HG02943 (cell line): ENCODE data around the gene RFC4.
"Not testable (repeated sequence)": the region's sequence is repeated elsewhere in the genome, so short reads cannot be mapped to it uniquely, and the experiment has no call there.

Experiments
- ATAC-seq: cut with Tn5 transposase; IDR thresholded peaks from one replicate; pipeline ENCODE4 v1.9.1; 2021; ENCODE audit warnings: mild to moderate bottlenecking, low read depth, moderate library complexity; ENCODE audit not compliant: unreplicated experiment

The RFC4 gene, protein sequence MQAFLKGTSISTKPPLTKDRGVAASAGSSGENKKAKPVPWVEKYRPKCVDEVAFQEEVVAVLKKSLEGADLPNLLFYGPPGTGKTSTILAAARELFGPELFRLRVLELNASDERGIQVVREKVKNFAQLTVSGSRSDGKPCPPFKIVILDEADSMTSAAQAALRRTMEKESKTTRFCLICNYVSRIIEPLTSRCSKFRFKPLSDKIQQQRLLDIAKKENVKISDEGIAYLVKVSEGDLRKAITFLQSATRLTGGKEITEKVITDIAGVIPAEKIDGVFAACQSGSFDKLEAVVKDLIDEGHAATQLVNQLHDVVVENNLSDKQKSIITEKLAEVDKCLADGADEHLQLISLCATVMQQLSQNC

GRCh38 chr3:186806089-186807055, at the start of gene RFC4:
Gene RFC4, minus strand, starts transcription at chr3:186806482. Its CDS starts 1,769 bp downstream, at chr3:186804713.
- ATAC-seq = peak; percentile 90

GRCh38 chr3:186854954-186855353, 48.7 kb upstream of the RFC4 start:
- no peak for ATAC-seq

DNA sequence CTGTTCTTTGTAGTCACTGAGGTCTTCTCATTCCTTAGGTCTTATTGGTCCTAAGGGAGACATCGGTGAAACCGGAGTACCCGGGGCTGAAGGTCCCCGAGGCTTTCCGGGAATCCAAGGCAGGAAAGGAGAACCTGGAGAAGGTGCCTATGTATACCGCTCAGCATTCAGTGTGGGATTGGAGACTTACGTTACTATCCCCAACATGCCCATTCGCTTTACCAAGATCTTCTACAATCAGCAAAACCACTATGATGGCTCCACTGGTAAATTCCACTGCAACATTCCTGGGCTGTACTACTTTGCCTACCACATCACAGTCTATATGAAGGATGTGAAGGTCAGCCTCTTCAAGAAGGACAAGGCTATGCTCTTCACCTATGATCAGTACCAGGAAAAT, 47.9 kb upstream of the RFC4 start:
- no peak for ATAC-seq

DNA sequence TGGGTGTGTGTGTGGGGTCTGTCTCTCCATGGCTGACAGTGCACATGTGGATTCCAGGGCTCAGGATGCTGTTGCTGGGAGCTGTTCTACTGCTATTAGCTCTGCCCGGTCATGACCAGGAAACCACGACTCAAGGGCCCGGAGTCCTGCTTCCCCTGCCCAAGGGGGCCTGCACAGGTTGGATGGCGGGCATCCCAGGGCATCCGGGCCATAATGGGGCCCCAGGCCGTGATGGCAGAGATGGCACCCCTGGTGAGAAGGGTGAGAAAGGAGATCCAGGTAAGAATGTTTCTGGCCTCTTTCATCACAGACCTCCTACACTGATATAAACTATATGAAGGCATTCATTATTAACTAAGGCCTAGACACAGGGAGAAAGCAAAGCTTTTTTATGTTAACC, 46.7 kb upstream of the RFC4 start:
- ATAC-seq = no peak

GRCh38 chr3:186851835-186852234, 45.6 kb upstream of the RFC4 start:
- ATAC-seq = not testable (repeated sequence)

GRCh38 chr3:186849374-186849975, 43.2 kb upstream of the RFC4 start:
- no peak for ATAC-seq

GRCh38 chr3:186847437-186847836, 41.2 kb upstream of the RFC4 start:
- ATAC-seq = no peak

GRCh38 chr3:186845756-186846155, 39.5 kb upstream of the RFC4 start:
- no peak for ATAC-seq

GRCh38 chr3:186844908-186845307, 38.6 kb upstream of the RFC4 start:
- ATAC-seq = no peak

DNA sequence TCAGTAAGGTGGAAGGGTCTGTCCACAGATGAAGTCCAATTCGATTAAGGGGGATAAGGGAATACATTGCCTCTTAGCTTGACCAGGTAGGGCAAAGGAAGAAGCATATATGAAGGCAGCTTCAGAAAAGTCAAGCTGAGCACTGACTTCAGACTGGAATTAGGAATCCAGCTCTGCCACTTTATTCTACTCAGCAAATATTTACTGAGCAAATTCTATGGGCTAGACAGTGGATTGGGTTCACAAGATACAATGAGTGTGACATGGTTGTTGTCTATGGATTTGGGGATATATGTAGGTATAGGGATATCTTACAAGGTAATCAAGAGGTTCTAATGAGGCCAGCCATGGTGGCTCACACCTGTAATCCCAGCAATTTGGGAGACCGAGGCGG, 36.8 kb upstream of the RFC4 start:
- ATAC-seq = no peak

DNA sequence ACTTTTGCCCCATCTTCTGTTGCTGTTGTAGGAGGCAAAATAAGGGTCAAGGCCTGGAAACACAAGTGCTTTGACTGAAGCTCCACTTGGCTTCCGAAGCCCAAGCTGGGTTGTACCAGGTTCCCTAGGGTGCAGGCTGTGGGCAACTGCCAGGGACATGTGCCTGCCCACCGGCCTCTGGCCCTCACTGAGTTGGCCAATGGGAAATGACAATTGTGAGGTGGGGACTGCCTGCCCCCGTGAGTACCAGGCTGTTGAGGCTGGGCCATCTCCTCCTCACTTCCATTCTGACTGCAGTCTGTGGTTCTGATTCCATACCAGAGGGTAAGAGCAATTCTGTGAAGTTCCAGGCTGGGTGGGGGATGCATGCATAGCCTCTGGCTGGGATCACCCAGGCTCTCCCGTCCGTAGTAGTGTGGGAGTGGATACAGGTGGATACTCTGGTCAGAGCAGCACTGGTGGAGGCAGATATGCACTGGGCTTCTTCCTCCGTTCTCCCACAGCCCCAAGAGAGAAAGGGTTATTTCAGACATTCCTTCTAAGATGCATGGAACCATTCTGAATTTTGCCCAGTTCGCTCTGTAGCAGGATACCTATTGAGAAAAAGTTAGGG, 36.2 kb upstream of the RFC4 start, which contains the start of gene ADIPOQ:
ADIPOQ (plus strand) TSS at position 285 of the 613 bp plus-strand sequence. CDS start 10,349 bp downstream, outside the sequence.
- no peak for ATAC-seq

- ATAC-seq = no peak
Measured at GRCh38 chr3:186841620-186842019, 35.3 kb upstream of the RFC4 start.

- no peak for ATAC-seq
Measured at GRCh38 chr3:186839874-186840641, 33.8 kb upstream of the RFC4 start.

DNA sequence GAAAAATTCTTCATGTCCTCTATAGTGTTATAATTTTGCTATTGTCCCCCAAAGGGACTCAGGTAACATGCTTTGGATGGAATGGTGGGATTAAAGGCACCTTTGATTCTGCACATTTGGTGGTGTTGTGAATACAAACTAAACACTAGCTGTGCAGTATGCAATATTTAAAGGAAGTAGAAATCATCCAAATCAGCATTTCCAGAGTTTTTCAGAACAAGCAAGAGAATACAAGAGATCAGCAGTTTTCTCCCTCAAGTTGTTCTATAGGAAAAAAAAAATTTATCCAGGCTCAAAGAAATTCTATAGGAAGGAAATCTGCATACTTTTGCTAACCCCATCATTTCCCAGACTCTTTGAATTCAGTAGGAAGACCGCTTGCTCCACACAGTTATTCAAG, 26.0 kb upstream of the RFC4 start:
- no peak for ATAC-seq

DNA sequence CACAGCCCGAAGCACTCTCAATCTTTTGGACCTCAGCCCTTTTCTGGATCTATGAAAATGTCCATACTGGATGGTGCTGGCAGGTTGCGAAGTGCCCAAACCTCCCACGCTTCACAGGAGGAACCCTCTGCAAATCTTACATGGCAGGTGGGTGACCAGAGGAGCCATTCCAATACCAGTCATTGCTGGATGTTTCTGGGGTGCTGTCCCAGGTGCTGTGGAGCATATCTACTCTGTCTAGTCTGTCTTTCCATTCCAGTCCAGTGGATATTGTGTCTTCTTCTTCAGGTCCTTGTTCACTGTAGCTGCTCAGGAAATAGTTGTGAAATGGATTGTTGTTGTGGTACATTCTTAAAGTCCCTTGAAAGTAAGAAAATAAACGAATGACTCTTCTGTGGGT, 25.5 kb upstream of the RFC4 start:
- ATAC-seq = no peak

DNA sequence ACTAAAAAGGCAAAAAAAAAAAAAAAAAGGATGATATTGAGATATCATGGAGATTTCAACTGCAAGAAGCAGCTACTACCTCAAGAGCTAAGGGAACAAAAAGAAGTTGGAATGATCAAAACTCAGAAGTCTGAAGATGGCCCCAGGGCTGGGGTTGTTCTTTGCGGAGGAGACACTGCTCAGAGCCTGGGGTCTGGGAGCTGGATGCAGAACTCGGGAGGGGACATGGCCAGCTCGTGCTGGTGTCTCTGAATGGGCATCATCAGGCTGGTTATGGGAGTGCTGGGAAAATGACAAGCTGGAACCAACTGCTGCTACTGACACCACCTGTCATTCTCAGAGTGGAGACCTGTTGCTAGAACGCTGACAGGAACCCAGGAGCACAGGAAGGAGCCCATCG, 22.1 kb upstream of the RFC4 start:
- no peak for ATAC-seq

DNA sequence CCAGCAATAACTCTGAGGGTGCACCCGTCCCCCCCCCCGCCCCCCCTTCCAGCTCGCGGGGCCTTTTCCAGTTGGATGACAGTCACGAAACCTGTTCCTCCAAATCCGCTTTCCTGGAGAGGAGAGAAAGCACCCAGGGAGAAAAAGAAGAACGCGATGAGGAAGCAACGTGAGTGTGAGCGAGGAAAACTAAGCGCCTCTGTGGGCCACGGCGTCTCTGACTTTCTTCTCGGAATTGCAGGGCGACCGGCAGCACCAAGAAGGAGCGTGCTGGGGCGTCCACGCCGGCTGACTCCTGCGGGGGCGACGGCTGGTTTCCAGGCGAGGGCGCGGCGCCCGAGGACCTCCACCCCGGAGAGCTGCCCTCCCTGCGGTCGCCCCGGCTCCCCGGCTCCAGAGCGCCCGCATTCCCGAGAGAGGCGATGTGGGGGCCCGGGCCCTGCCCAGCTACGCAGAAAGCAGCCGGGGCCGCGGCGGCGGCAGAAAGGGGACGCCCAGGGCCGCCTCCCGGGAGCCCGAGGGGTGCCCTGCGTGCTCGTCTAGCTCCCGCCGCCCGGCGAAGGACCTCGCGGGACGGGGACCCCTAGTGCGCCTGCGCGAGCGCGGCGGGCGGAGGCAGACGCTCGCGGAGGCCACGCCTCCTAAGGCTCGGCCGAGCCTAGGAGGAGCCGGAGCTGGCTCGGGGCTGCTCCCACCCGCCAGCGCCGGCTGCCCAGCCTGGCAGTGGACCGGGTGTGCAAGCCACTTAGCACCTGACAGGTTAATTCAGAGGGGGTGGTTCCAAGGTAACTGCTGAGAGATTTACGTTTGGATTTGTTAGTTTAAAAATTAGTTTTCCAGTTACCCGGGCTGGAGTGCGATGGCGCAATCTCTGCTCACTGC, 20.9 kb upstream of the RFC4 start:
- ATAC-seq = peak; percentile 82

DNA sequence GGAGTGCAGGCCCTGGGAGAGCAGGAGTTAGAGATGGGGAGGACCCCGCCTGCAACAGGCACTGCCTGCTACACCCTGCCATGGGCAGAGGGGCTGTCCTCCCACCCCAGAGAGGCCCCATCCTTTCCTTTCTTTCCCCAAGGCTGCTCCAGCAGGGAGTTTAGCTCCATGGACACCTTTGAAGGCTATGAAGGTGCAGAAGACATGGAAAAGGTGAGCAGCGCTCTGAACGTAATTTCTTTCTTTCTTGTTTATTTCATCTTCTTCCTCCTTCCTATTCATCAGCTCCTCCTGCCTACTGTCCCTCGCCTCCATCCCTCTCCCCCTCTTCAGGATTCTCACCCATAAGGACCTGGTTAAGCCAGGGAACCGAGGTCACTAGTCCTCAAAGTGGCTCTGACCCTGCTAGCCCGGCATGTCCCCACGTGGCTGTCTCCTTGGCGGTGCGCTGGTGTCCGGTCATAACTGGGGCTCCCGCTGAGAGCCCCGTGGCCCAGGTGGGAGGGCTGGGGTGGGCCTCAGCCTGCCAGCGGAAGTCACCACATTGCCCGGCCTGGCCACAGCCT, 20.2 kb upstream of the RFC4 start:
- no peak for ATAC-seq
